GM06990 (cell line): Measurements from ENCODE around the gene SRCAP.

Source experiments
- DNase-seq: peaks from one replicate; pipeline ENCODE4 v3.0.0-alpha.2; 2011; ENCODE audit not compliant: insufficient read length; ENCODE audit errors: extremely low read depth
- H3K27me3 ChIP-seq: replicated peaks from 2 replicates; pipeline ENCODE4 v1.6.0; 2011; ENCODE audit warnings: low read length; ENCODE audit not compliant: control insufficient read depth, insufficient read depth
- H3K36me3 ChIP-seq: 2 replicates; pipeline ENCODE4 v1.5.1; 2011; ENCODE audit warnings: low read length; ENCODE audit not compliant: control insufficient read depth, insufficient read depth
- H3K4me3 ChIP-seq: replicated peaks from 2 replicates; pipeline ENCODE4 v1.5.1; 2011; ENCODE audit warnings: low read depth, mild to moderate bottlenecking, control low read depth, low read length
- TF ChIP-seq, protein P1 (sequence below): IDR thresholded peaks from 2 replicates; pipeline ENCODE4 v1.5.1; 2011; ENCODE audit warnings: low read length, control low read depth, mild to moderate bottlenecking, inconsistent platforms; ENCODE audit not compliant: insufficient read depth, poor library complexity, severe bottlenecking

SRCAP gene

DNA sequence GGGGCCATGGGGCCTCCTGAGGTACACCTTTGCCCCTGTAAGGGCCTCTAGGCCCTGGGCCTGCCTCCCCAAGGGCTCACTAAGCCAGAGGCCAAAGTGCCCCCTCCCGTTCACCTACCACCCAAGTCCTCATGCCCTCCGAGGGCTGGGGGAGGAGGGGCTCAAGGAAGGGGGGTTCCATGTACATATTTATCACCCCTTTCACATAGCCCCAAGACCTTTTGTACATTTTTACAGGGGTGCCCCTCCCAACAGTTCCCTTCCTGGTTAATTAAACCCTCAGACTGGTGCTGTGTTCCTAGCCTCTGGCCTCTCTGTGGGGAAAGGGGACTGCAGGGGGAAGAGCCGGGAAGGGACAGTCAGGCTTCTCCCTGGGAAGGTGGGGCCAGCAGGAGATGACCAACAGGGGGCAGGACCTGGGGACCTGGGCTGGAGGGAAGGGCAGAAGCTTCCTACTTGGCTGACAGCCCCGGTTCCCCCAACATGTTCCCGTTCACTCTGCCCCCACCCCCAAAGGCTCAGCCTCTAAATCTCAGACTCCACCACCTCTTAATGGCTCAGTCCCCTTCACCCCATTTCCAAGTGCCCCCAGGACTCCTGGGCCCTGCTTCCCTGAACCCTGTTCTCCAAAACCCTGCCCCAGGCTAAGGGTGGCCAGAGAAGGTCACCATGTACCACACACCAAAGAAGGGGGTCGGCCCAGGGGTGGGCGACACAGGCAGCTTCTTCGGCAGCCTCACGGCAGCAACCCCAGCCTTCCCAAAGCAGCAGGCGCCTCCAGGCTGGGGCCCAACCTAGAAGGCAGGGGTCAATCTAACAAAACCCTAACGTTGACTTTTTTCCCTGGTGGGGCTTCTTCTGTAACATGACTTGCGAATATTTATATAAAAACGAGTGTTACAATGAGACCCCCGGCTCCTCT is 28.8 kb upstream of the SRCAP start:
- no peaks in the 10 kb centered on the region for H3K27me3 ChIP-seq
- DNase-seq, result no peak

DNA sequence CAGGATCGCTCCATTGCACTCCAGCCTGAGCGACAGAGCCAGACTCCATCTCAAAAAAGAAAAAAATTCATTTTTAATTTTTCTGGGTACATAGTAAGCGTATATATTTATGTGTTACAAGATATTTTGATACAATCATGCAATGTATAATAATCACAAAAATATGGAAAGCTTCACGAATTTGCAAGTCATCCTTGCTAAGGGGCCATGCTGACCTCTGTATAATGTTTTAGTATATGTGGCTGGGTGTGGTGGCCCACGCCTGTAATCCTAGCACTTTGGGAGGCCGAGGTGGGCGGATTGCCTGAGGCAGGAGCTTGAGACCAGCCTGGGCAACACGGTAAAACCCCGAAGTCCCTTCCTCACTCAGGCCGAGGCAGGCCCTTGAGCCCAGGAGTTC is 23.8 kb upstream of the SRCAP start:
- peaks cover 4% of the 10 kb centered on the region for H3K36me3 ChIP-seq
- no peaks in the 10 kb centered on the region for H3K27me3 ChIP-seq
- no peak overlapping the region for H3K4me3 ChIP-seq
- DNase-seq, result no peak
- TF ChIP-seq, protein P1, sequence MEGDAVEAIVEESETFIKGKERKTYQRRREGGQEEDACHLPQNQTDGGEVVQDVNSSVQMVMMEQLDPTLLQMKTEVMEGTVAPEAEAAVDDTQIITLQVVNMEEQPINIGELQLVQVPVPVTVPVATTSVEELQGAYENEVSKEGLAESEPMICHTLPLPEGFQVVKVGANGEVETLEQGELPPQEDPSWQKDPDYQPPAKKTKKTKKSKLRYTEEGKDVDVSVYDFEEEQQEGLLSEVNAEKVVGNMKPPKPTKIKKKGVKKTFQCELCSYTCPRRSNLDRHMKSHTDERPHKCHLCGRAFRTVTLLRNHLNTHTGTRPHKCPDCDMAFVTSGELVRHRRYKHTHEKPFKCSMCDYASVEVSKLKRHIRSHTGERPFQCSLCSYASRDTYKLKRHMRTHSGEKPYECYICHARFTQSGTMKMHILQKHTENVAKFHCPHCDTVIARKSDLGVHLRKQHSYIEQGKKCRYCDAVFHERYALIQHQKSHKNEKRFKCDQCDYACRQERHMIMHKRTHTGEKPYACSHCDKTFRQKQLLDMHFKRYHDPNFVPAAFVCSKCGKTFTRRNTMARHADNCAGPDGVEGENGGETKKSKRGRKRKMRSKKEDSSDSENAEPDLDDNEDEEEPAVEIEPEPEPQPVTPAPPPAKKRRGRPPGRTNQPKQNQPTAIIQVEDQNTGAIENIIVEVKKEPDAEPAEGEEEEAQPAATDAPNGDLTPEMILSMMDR, result no peak

More for the DNA sequence above, 28.8 kb upstream of the SRCAP start:
- Histone ChIP-seq H3K36me3 (peaks cover 40% of the 10 kb centered on the region), H3K4me3 (no peak overlapping the region)
- TF ChIP-seq, protein P1, result no peak

DNA sequence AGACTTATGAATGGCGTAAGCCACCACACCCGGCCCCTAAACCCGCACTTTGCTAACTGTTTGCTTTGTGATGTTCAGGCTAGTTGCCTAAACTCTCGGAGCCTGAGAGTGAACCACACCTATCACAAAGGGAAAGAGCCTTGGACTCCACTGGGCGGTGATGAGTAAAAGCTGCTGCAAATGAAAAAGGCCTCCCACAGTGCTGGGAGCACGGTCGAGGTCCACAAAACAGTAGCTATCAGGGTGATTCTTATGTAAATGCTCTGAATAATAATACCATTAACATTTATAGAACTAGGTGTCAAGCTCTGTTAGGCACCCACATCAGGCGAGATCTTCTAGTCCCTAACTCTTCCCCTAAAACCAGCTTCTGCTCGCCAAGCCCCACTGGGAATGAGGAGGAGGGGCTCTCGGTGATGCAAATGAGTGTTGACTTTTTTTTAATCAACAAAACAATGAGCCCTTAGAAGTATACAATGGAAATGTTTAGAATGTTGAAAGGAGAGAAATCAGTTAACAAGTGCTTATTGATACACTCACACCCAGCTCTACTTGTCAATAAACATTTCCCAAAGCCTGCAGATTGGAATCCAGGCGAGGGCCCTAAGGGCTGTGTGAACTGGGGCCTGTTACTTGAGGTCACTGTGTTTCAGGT is 20.9 kb upstream of the SRCAP start:
- no peak overlapping the region for H3K4me3 ChIP-seq
- no peaks in the 10 kb centered on the region for H3K27me3 ChIP-seq
- TF ChIP-seq, protein P1, result no peak

DNA sequence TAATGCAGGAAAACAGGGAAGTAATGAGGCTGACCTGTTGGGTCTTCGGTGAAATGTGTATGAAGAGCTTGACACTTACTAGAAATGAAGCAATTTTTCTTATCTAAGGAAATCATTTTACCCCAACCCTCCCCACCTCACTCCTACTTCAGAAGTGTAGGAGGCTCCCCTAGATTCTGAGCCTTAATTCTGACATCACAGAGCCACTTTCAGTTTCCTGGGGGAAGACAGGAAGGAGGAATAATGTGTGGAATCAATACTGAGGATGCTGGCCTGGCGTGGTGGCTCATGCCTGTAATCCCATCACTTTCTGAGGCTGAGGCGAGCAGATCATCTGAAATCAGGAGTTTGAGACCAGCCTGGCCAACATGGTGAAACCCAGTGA is 20.4 kb upstream of the SRCAP start:
- no peak overlapping the region for H3K4me3 ChIP-seq
- H3K36me3 ChIP-seq, result no peaks in the 10 kb centered on the region
- TF ChIP-seq, protein P1, result no peak
- H3K27me3 ChIP-seq, result no peaks in the 10 kb centered on the region
- no peak for DNase-seq

More for the DNA sequence above, 20.9 kb upstream of the SRCAP start:
- H3K36me3 ChIP-seq, result no peaks in the 10 kb centered on the region
- DNase-seq, result no peak

DNA sequence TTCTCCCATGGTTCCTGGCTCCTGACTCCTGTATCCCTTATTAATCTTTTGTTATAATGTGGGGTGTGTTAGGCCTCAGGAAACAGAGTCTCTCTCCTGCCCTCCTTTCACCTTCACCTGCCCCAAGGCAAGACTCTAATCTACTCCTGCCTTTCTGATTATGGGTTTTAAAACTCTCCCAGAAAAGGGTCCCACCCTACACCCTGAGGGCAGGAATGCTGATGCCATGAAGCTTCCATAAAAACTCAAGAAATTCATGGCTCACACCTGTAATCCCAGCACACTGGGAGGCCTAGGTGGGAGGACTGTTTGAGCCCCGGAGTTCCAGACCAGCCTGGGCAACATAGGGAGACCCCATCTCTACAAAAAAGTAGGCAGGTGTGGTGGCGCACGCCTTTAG is 18.6 kb upstream of the SRCAP start:
- H3K27me3 ChIP-seq, result no peaks in the 10 kb centered on the region
- no peaks in the 10 kb centered on the region for H3K36me3 ChIP-seq
- no peak for DNase-seq
- H3K4me3 ChIP-seq, result no peak overlapping the region
- TF ChIP-seq, protein P1, result no peak
